Measurements from ENCODE around the gene CXCL6. TPM values are rescaled to one million over a fixed set of nuclear protein-coding genes. Genes with fewer than 3 reads are reported as not detected.

The CXCL6 gene
- polyA plus RNA-seq, 1 donor from 2014 or later = not detected

GRCh38 chr4:73823760-73824159 is 12.7 kb upstream of the CXCL6 start:
- H3K4me1 Mint-ChIP-seq = no peaks in the 10 kb centered on the region
- H3K36me3 Mint-ChIP-seq = no peaks in the 10 kb centered on the region
- H3K4me3 Mint-ChIP-seq = no peak overlapping the region
- H3K9me3 Mint-ChIP-seq = peaks cover 0 to 13% (median 0%) of the 10 kb centered on the region in 3 donors
- peaks cover 2% of the 10 kb centered on the region for H3K27me3 Mint-ChIP-seq
- H3K27ac Mint-ChIP-seq = no peak overlapping the region

- Mint-ChIP-seq H3K27me3 (peaks cover 2% of the 10 kb centered on the region), H3K36me3 (no peaks in the 10 kb centered on the region), H3K4me3 (no peak overlapping the region), H3K27ac (no peak overlapping the region), H3K4me1 (no peaks in the 10 kb centered on the region), H3K9me3 (peaks cover 0 to 13% (median 0%) of the 10 kb centered on the region in 3 donors)
Observed at GRCh38 chr4:73828956-73829355, 7.5 kb upstream of the CXCL6 start.

- no peaks in the 10 kb centered on the region for H3K36me3 Mint-ChIP-seq
- H3K27me3 Mint-ChIP-seq = peaks cover 2% of the 10 kb centered on the region
- no peak overlapping the region for H3K27ac Mint-ChIP-seq
- H3K9me3 Mint-ChIP-seq = peaks cover 0 to 13% (median 3%) of the 10 kb centered on the region in 3 donors
- H3K4me3 Mint-ChIP-seq = no peak overlapping the region
- H3K4me1 Mint-ChIP-seq = no peaks in the 10 kb centered on the region
Observed at GRCh38 chr4:73831569-73831968, 4.9 kb upstream of the CXCL6 start.

- Mint-ChIP-seq H3K27me3 (peaks cover 8% of the 10 kb centered on the region), H3K9me3 (peaks cover 0 to 3% (median 2%) of the 10 kb centered on the region in 3 donors), H3K36me3 (no peaks in the 10 kb centered on the region), H3K27ac (no peak overlapping the region), H3K4me3 (no peak overlapping the region), H3K4me1 (no peaks in the 10 kb centered on the region)
Observed at GRCh38 chr4:73832651-73833237, 3.7 kb upstream of the CXCL6 start.

DNA sequence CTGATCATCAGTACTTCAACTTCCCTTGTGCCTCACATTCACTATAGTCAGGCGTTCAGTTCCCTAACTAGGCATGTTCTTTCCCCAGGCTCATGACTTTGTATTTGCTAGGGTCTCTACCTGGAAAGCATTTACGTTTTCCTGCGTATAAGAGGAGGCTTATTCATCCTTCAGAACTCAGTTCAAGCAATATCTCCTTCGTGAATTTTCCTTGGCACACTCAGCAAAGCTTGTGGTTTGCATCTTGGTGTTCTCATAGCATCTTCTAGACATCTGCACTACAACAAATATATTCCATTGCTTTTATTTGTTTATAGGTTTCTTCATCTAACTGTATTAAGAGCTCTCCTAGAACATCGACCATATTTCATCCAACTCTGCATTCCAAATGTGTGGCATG is 2.6 kb downstream of the CXCL6 start:
- no peak overlapping the region for H3K4me3 Mint-ChIP-seq
- H3K27me3 Mint-ChIP-seq = peaks cover 8% of the 10 kb centered on the region
- H3K36me3 Mint-ChIP-seq = no peaks in the 10 kb centered on the region
- no peaks in the 10 kb centered on the region for H3K4me1 Mint-ChIP-seq
- H3K27ac Mint-ChIP-seq = no peak overlapping the region
- peaks cover 0 to 2% (median 0%) of the 10 kb centered on the region in 3 donors for H3K9me3 Mint-ChIP-seq

- no peak overlapping the region for H3K27ac Mint-ChIP-seq
Observed at GRCh38 chr4:73839715-73840114, 3.2 kb downstream of the CXCL6 start.

DNA sequence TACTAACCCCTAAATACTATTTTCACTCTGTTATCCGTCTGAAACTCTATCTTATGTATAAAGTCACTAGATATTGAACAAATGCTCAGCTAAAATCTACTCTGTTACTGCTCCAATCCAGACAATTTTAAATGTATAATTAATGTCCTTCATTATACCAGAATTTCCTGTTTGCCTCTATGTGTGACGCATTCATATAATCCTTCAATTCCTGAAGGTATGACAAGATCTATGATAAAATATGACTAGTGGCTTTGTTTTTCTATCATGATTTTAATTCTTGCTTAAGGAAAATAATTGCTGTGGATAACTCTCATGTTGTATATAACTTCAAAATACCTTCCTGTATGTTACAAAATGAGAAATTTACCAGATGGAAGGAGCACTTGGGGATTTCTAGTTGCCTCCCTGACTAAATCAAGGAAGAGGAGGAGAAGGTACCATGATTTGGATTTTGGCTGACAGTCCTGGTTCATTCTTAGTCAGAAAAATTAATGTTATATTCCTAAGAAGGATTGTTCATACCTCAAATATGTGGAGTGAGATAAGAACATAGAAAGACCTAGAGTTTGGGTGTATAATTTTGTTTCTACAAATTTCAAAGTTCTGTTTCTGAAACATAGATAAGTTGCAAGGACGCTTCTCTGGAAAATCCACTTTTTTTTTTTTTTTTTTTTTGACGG is 4.9 kb downstream of the CXCL6 start:
- H3K4me3 Mint-ChIP-seq = no peak overlapping the region
- no peaks in the 10 kb centered on the region for H3K36me3 Mint-ChIP-seq
- no peaks in the 10 kb centered on the region for H3K9me3 Mint-ChIP-seq
- no peaks in the 10 kb centered on the region for H3K4me1 Mint-ChIP-seq
- H3K27ac Mint-ChIP-seq = no peak overlapping the region
- H3K27me3 Mint-ChIP-seq = peaks cover 8% of the 10 kb centered on the region

More at GRCh38 chr4:73839715-73840114, 3.2 kb downstream of the CXCL6 start:
- H3K4me1 Mint-ChIP-seq = no peaks in the 10 kb centered on the region
- H3K4me3 Mint-ChIP-seq = no peak overlapping the region
- no peaks in the 10 kb centered on the region for H3K36me3 Mint-ChIP-seq
- peaks cover 8% of the 10 kb centered on the region for H3K27me3 Mint-ChIP-seq
- peaks cover 0 to 2% (median 0%) of the 10 kb centered on the region in 3 donors for H3K9me3 Mint-ChIP-seq

- no peak overlapping the region for H3K4me3 Mint-ChIP-seq
- H3K36me3 Mint-ChIP-seq = no peaks in the 10 kb centered on the region
Observed at GRCh38 chr4:73842696-73843095, 6.2 kb downstream of the CXCL6 start.

GRCh38 chr4:73843369-73843768 is 6.9 kb downstream of the CXCL6 start:
- no peak overlapping the region for H3K4me3 Mint-ChIP-seq
- peak overlapping the region in 1 of 3 donors; percentile 61 for H3K27ac Mint-ChIP-seq
- H3K4me1 Mint-ChIP-seq = no peaks in the 10 kb centered on the region
- H3K27me3 Mint-ChIP-seq = no peaks in the 10 kb centered on the region
- H3K36me3 Mint-ChIP-seq = no peaks in the 10 kb centered on the region
- no peaks in the 10 kb centered on the region for H3K9me3 Mint-ChIP-seq

More at GRCh38 chr4:73842696-73843095, 6.2 kb downstream of the CXCL6 start:
- H3K4me1 Mint-ChIP-seq = no peaks in the 10 kb centered on the region
- no peaks in the 10 kb centered on the region for H3K27me3 Mint-ChIP-seq
- H3K9me3 Mint-ChIP-seq = no peaks in the 10 kb centered on the region
- no peak overlapping the region for H3K27ac Mint-ChIP-seq

DNA sequence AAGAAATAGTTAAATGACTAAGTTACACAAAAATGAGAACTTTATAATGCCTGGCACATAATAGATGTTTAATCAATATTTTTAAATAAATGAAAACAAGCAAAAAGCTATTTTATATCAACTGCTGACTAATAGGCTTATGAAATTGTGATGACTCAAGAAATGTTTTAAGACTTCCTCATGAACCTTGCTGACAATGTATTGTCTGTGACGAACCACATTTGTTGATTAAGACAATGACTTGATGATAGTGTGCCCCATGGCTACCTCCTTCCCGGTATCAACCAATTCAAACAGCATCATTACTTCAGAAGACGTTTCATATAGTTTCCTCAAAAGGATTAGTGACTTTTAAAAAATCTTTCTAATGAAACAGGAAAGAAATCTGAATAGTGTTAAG is 7.9 kb downstream of the CXCL6 start:
- H3K9me3 Mint-ChIP-seq = no peaks in the 10 kb centered on the region
- H3K27ac Mint-ChIP-seq = no peak overlapping the region
- H3K4me1 Mint-ChIP-seq = no peaks in the 10 kb centered on the region
- no peaks in the 10 kb centered on the region for H3K36me3 Mint-ChIP-seq
- H3K4me3 Mint-ChIP-seq = no peak overlapping the region
- H3K27me3 Mint-ChIP-seq = no peaks in the 10 kb centered on the region

- no peaks in the 10 kb centered on the region for H3K27me3 Mint-ChIP-seq
- H3K4me1 Mint-ChIP-seq = no peaks in the 10 kb centered on the region
- H3K27ac Mint-ChIP-seq = no peak overlapping the region
- no peak overlapping the region for H3K4me3 Mint-ChIP-seq
- H3K9me3 Mint-ChIP-seq = no peaks in the 10 kb centered on the region
- no peaks in the 10 kb centered on the region for H3K36me3 Mint-ChIP-seq
Observed at GRCh38 chr4:73844806-73845205, 8.3 kb downstream of the CXCL6 start.

- Mint-ChIP-seq H3K4me3 (no peak overlapping the region), H3K27ac (no peak overlapping the region), H3K27me3 (no peaks in the 10 kb centered on the region), H3K4me1 (no peaks in the 10 kb centered on the region), H3K36me3 (no peaks in the 10 kb centered on the region), H3K9me3 (no peaks in the 10 kb centered on the region)
Observed at GRCh38 chr4:73847526-73848182, 11.2 kb downstream of the CXCL6 start.

GRCh38 chr4:73848183-73848777 is 11.8 kb downstream of the CXCL6 start:
- no peak overlapping the region for H3K4me3 Mint-ChIP-seq
- H3K9me3 Mint-ChIP-seq = no peaks in the 10 kb centered on the region
- H3K27me3 Mint-ChIP-seq = no peaks in the 10 kb centered on the region

DNA sequence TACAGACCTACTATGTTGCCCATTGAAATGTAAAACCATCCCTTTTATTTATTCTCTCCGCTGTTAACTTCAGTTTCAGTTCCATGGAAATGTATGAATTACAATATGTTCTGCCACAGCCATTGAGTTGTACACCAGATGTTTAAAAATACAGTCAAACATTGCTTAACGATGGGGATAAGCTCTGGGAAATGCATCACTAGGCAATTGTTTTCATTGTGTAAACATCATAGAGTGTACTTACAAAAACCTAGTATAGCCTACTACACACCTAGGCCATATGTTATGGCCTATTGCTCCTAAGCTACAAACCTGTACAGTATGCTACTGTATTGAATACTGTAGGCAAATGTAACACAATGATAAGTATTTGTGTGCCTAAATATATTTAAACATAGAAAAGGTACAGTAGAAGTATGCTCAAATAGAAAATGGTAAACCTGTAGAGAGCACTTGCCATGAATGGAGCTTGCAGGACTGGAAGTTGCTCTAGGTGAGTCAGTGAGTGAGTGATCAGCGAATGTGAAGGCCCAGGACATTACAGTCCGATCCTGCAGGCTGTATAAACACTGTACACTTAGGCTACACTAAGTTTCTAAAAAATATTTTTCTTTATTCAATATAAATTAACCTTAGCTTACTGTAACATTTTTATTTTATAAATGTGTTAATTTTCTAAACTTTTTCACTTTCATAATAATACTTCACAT is 13.9 kb downstream of the CXCL6 start:
- Mint-ChIP-seq H3K27ac (no peak overlapping the region), H3K36me3 (no peaks in the 10 kb centered on the region), H3K4me3 (no peak overlapping the region)

More at GRCh38 chr4:73848183-73848777, 11.8 kb downstream of the CXCL6 start:
- no peak overlapping the region for H3K27ac Mint-ChIP-seq
- no peaks in the 10 kb centered on the region for H3K36me3 Mint-ChIP-seq
- H3K4me1 Mint-ChIP-seq = no peaks in the 10 kb centered on the region

GRCh38 chr4:73851293-73851692 is 14.8 kb downstream of the CXCL6 start:
- Mint-ChIP-seq H3K4me3 (no peak overlapping the region), H3K27ac (no peak overlapping the region), H3K36me3 (no peaks in the 10 kb centered on the region), H3K9me3 (no peaks in the 10 kb centered on the region), H3K4me1 (no peaks in the 10 kb centered on the region), H3K27me3 (peaks cover 3% of the 10 kb centered on the region)

More for the DNA sequence above, 13.9 kb downstream of the CXCL6 start:
- peaks cover 3% of the 10 kb centered on the region for H3K27me3 Mint-ChIP-seq
- no peaks in the 10 kb centered on the region for H3K9me3 Mint-ChIP-seq
- H3K4me1 Mint-ChIP-seq = no peaks in the 10 kb centered on the region

Data from IgD-negative memory B cell (primary cell).